ENCODE data around the gene MMP21. TPM values are rescaled to one million over a fixed set of nuclear protein-coding genes. Genes with fewer than 3 reads are reported as not detected.

Gene MMP21
- polyA plus RNA-seq, 4 donors: 0.07 to 0.18 TPM; not detected in 2

DNA sequence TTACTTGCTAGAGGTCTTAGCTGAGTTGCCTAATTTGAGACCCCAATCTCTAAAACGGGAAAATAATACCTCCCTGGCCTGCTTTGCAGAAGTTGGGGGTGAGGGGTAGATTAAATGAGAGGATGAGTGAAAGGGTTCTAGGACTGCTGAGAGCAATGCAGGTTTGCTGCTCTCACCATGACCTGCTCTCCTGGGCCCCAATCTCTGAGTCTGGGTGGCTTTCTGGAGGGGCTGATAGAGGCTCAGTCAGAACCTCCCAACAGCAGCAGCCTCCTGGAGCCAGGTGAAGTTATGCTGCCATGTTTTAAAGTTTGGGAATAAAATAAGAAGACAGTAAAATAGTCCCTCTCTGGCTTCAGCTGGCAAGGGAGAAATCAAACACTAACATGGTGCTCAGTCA lies 40.1 kb upstream of the MMP21 start:
- no peak for FAIRE-seq
- H3K27ac ChIP-seq (ENCODE audit: low read depth in 1 of 3, low read length in 2 of 3): no peak overlapping the region
- DNase-seq: no peak
- 0 to 42% (median 9%) methylated on average over 1 of the region's 1 CpG for WGBS, 3 donors
- H3K4me1 ChIP-seq (ENCODE audit: control insufficient read depth in 3 of 3, insufficient read depth in 2 of 3, low read depth in 1 of 3, low read length in 2 of 3): peaks cover 0 to 6% (median 0%) of the 10 kb centered on the region in 3 donors
- H3K27me3 ChIP-seq (ENCODE audit: control insufficient read depth in 3 of 3, insufficient read depth in 3 of 3, low read length in 3 of 3): no peaks in the 10 kb centered on the region
- H3K36me3 ChIP-seq (ENCODE audit: control insufficient read depth in 3 of 3, insufficient read depth in 2 of 3, low read depth in 1 of 3, low read length in 3 of 3): peaks cover 4 to 16% (median 6%) of the 10 kb centered on the region in 3 donors
- no peaks in the 10 kb centered on the region for H3K9me3 ChIP-seq (ENCODE audit: control insufficient read depth in 2 of 2, insufficient read depth in 1 of 2, low read depth in 1 of 2, low read length in 1 of 2)
- H3K4me3 ChIP-seq (ENCODE audit: low read depth in 1 of 3, low read length in 3 of 3): no peak overlapping the region

DNA sequence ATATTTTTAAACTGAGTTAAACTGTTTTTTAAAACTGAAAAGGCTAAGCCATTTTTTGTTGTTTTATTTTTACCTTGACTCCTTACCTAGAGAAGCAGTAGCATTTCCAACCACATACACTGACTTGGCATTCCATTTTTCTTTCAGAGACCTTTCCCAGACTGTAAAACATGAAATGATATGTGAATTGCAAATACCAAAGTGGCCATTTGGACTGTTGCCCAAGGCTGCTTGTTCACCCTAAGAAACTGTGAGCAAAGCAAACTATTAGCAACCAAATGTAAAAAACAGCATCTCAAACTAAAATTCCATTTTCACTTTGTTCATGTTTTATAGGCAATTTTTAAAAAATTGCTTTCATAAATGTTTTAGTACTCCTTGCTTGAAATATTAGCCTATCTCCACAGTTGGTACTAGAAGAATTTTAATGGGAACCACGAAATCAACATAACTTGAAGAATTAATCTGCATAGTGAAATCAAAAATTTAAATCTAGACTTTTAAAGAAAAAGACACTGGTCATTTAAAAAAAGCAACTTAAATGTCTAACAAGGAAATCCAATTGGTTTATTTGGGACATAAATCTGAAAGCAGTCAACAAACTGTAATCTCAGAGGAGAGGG lies 36.6 kb upstream of the MMP21 start:
- Histone ChIP-seq H3K4me1 (ENCODE audit: control insufficient read depth in 3 of 3, insufficient read depth in 2 of 3, low read depth in 1 of 3, low read length in 2 of 3) (no peaks in the 10 kb centered on the region), H3K4me3 (ENCODE audit: low read depth in 1 of 3, low read length in 3 of 3) (no peak overlapping the region), H3K36me3 (ENCODE audit: control insufficient read depth in 3 of 3, insufficient read depth in 2 of 3, low read depth in 1 of 3, low read length in 3 of 3) (peaks cover 5 to 26% (median 9%) of the 10 kb centered on the region in 3 donors), H3K27me3 (ENCODE audit: control insufficient read depth in 3 of 3, insufficient read depth in 3 of 3, low read length in 3 of 3) (no peaks in the 10 kb centered on the region), H3K27ac (ENCODE audit: low read depth in 1 of 3, low read length in 2 of 3) (no peak overlapping the region), H3K9me3 (ENCODE audit: control insufficient read depth in 2 of 2, insufficient read depth in 1 of 2, low read depth in 1 of 2, low read length in 1 of 2) (no peaks in the 10 kb centered on the region)
- DNase-seq (no peak), FAIRE-seq (no peak)
- 90 to 96% (median 94%) methylated on average over 1 of the region's 1 CpG for WGBS, 3 donors

DNA sequence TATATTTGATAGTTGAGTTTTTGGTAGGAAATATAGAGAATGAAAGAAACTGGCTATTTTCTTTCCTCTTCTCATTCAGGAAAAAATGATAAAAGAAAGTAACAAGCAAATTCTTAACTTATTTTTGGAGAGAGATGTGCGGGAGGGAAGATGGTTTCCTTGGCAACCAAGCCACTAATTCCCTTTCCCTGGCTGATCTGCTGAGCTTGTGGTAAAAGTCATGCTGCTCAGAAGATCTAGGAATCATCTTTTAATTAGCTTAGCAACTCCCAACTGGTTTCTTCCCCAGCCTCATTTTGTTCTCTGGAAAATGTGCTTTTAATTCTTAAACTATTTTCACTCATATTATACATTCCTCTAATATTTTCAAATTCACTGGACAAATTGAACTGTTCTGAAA lies 35.6 kb upstream of the MMP21 start:
- Histone ChIP-seq H3K27me3 (ENCODE audit: control insufficient read depth in 3 of 3, insufficient read depth in 3 of 3, low read length in 3 of 3) (no peaks in the 10 kb centered on the region), H3K9me3 (ENCODE audit: control insufficient read depth in 2 of 2, insufficient read depth in 1 of 2, low read depth in 1 of 2, low read length in 1 of 2) (no peaks in the 10 kb centered on the region), H3K36me3 (ENCODE audit: control insufficient read depth in 3 of 3, insufficient read depth in 2 of 3, low read depth in 1 of 3, low read length in 3 of 3) (peaks cover 8 to 26% (median 13%) of the 10 kb centered on the region in 3 donors), H3K4me1 (ENCODE audit: control insufficient read depth in 3 of 3, insufficient read depth in 2 of 3, low read depth in 1 of 3, low read length in 2 of 3) (no peaks in the 10 kb centered on the region), H3K4me3 (ENCODE audit: low read depth in 1 of 3, low read length in 3 of 3) (no peak overlapping the region), H3K27ac (ENCODE audit: low read depth in 1 of 3, low read length in 2 of 3) (no peak overlapping the region)
- DNase-seq: no peak
- no peak for FAIRE-seq
- WGBS, 3 donors: 85 to 100% (median 94%) methylated on average over 1 of the region's 1 CpG

DNA sequence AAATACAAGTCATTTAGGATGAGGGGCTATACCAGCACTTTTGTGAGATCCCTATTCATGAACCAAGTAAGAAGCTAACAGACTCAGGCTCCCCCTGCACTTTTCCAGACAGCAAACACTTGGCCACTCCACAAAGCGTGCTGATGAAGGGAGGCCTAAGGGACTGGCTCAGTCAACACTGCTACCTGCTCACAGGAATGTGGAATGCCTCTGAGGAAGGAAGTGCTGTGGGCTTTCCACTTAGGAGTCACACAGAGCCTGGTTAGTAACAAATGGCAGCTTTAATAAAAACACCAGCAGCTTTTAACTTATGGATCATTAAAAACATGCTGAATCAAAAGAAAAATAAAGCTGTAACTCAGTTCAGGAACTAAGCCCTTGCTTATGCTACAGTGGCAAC lies 32.4 kb upstream of the MMP21 start:
- FAIRE-seq (no peak), DNase-seq (no peak)
- H3K9me3 ChIP-seq (ENCODE audit: control insufficient read depth in 2 of 2, insufficient read depth in 1 of 2, low read depth in 1 of 2, low read length in 1 of 2): no peaks in the 10 kb centered on the region
- no peak overlapping the region for H3K4me3 ChIP-seq (ENCODE audit: low read depth in 1 of 3, low read length in 3 of 3)
- H3K27ac ChIP-seq (ENCODE audit: low read depth in 1 of 3, low read length in 2 of 3): no peak overlapping the region
- peaks cover 11 to 27% (median 18%) of the 10 kb centered on the region in 3 donors for H3K36me3 ChIP-seq (ENCODE audit: control insufficient read depth in 3 of 3, insufficient read depth in 2 of 3, low read depth in 1 of 3, low read length in 3 of 3)
- no peaks in the 10 kb centered on the region for H3K4me1 ChIP-seq (ENCODE audit: control insufficient read depth in 3 of 3, insufficient read depth in 2 of 3, low read depth in 1 of 3, low read length in 2 of 3)
- 97 to 100% (median 100%) methylated on average over 1 of the region's 1 CpG for WGBS, 3 donors
- no peaks in the 10 kb centered on the region for H3K27me3 ChIP-seq (ENCODE audit: control insufficient read depth in 3 of 3, insufficient read depth in 3 of 3, low read length in 3 of 3)

DNA sequence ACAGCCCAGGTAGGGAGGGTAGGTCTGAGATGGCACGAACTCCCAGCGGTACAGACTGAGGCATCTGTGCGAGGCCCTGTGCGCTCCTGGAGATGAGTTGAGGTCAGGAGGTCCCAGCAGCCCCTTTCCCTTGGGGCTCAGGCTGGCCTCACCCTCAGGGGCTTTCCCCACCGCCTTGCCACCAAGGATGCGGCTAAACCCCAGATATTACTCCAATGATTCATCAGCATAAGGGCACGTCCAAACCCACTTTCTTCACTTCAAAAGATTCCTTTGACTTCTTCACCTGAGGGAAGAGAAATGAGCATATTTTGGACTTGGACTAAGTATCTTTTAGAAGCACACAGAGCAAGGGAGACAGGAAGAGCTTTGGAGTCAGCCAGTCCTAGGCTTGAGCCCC lies 27.1 kb upstream of the MMP21 start:
- Histone ChIP-seq H3K27ac (ENCODE audit: low read depth in 1 of 3, low read length in 2 of 3) (no peak overlapping the region), H3K36me3 (ENCODE audit: control insufficient read depth in 3 of 3, insufficient read depth in 2 of 3, low read depth in 1 of 3, low read length in 3 of 3) (peaks cover 10 to 38% (median 17%) of the 10 kb centered on the region in 3 donors), H3K9me3 (ENCODE audit: control insufficient read depth in 2 of 2, insufficient read depth in 1 of 2, low read depth in 1 of 2, low read length in 1 of 2) (no peaks in the 10 kb centered on the region), H3K4me1 (ENCODE audit: control insufficient read depth in 3 of 3, insufficient read depth in 2 of 3, low read depth in 1 of 3, low read length in 2 of 3) (no peaks in the 10 kb centered on the region), H3K27me3 (ENCODE audit: control insufficient read depth in 3 of 3, insufficient read depth in 3 of 3, low read length in 3 of 3) (no peaks in the 10 kb centered on the region), H3K4me3 (ENCODE audit: low read depth in 1 of 3, low read length in 3 of 3) (no peak overlapping the region)
- 91 to 97% (median 96%) methylated on average over 7 of the region's 7 CpGs for WGBS, 3 donors
- FAIRE-seq: no peak
- DNase-seq: no peak

DNA sequence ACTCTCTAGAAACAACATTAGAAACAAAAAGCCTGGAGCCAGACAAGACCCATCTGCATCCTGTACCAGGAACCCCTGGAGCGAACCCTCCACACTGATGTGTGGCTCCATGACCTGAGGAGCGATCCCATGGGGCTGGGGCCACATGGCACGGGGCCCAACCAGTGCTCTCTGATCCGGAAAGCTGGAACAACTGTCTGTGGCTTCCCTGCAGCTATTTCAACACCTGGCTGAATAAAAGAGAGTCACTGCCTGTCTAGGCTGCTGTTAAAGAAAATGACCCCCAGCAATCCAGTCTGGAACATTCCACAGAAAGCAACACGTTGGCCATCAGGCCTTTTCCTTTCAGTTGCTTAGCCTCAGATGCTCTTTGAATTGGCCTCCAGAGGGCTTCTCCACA lies 26.5 kb upstream of the MMP21 start:
- no peak for FAIRE-seq
- no peak for DNase-seq
- no peak overlapping the region for H3K27ac ChIP-seq (ENCODE audit: low read depth in 1 of 3, low read length in 2 of 3)
- 85 to 93% (median 86%) methylated on average over 5 of the region's 5 CpGs for WGBS, 3 donors
- no peaks in the 10 kb centered on the region for H3K9me3 ChIP-seq (ENCODE audit: control insufficient read depth in 2 of 2, insufficient read depth in 1 of 2, low read depth in 1 of 2, low read length in 1 of 2)
- H3K27me3 ChIP-seq (ENCODE audit: control insufficient read depth in 3 of 3, insufficient read depth in 3 of 3, low read length in 3 of 3): no peaks in the 10 kb centered on the region
- H3K4me3 ChIP-seq (ENCODE audit: low read depth in 1 of 3, low read length in 3 of 3): no peak overlapping the region
- H3K4me1 ChIP-seq (ENCODE audit: control insufficient read depth in 3 of 3, insufficient read depth in 2 of 3, low read depth in 1 of 3, low read length in 2 of 3): no peaks in the 10 kb centered on the region
- peaks cover 9 to 42% (median 17%) of the 10 kb centered on the region in 3 donors for H3K36me3 ChIP-seq (ENCODE audit: control insufficient read depth in 3 of 3, insufficient read depth in 2 of 3, low read depth in 1 of 3, low read length in 3 of 3)

GRCh38 chr10:125801574-125801973 lies 26.0 kb upstream of the MMP21 start:
- 76 to 89% (median 85%) methylated on average over 1 of the region's 1 CpG for WGBS, 3 donors
- peaks cover 6 to 43% (median 14%) of the 10 kb centered on the region in 3 donors for H3K36me3 ChIP-seq (ENCODE audit: control insufficient read depth in 3 of 3, insufficient read depth in 2 of 3, low read depth in 1 of 3, low read length in 3 of 3)

GRCh38 chr10:125799451-125800182 lies 24.0 kb upstream of the MMP21 start:
- peaks cover 4 to 48% (median 8%) of the 10 kb centered on the region in 3 donors for H3K36me3 ChIP-seq (ENCODE audit: control insufficient read depth in 3 of 3, insufficient read depth in 2 of 3, low read depth in 1 of 3, low read length in 3 of 3)
- H3K9me3 ChIP-seq (ENCODE audit: control insufficient read depth in 2 of 2, insufficient read depth in 1 of 2, low read depth in 1 of 2, low read length in 1 of 2): no peaks in the 10 kb centered on the region
- DNase-seq: no peak
- WGBS, 3 donors: 93 to 95% (median 94%) methylated on average over 8 of the region's 8 CpGs
- H3K27me3 ChIP-seq (ENCODE audit: control insufficient read depth in 3 of 3, insufficient read depth in 3 of 3, low read length in 3 of 3): no peaks in the 10 kb centered on the region
- no peak for FAIRE-seq
- H3K27ac ChIP-seq (ENCODE audit: low read depth in 1 of 3, low read length in 2 of 3): no peak overlapping the region
- no peaks in the 10 kb centered on the region for H3K4me1 ChIP-seq (ENCODE audit: control insufficient read depth in 3 of 3, insufficient read depth in 2 of 3, low read depth in 1 of 3, low read length in 2 of 3)
- no peak overlapping the region for H3K4me3 ChIP-seq (ENCODE audit: low read depth in 1 of 3, low read length in 3 of 3)

More at GRCh38 chr10:125801574-125801973, 26.0 kb upstream of the MMP21 start:
- H3K4me3 ChIP-seq (ENCODE audit: low read depth in 1 of 3, low read length in 3 of 3): no peak overlapping the region
- no peaks in the 10 kb centered on the region for H3K9me3 ChIP-seq (ENCODE audit: control insufficient read depth in 2 of 2, insufficient read depth in 1 of 2, low read depth in 1 of 2, low read length in 1 of 2)
- no peak overlapping the region for H3K27ac ChIP-seq (ENCODE audit: low read depth in 1 of 3, low read length in 2 of 3)
- H3K4me1 ChIP-seq (ENCODE audit: control insufficient read depth in 3 of 3, insufficient read depth in 2 of 3, low read depth in 1 of 3, low read length in 2 of 3): no peaks in the 10 kb centered on the region
- FAIRE-seq (no peak), DNase-seq (no peak)
- no peaks in the 10 kb centered on the region for H3K27me3 ChIP-seq (ENCODE audit: control insufficient read depth in 3 of 3, insufficient read depth in 3 of 3, low read length in 3 of 3)
